ENCODE data around the gene DRC7.

DNA sequence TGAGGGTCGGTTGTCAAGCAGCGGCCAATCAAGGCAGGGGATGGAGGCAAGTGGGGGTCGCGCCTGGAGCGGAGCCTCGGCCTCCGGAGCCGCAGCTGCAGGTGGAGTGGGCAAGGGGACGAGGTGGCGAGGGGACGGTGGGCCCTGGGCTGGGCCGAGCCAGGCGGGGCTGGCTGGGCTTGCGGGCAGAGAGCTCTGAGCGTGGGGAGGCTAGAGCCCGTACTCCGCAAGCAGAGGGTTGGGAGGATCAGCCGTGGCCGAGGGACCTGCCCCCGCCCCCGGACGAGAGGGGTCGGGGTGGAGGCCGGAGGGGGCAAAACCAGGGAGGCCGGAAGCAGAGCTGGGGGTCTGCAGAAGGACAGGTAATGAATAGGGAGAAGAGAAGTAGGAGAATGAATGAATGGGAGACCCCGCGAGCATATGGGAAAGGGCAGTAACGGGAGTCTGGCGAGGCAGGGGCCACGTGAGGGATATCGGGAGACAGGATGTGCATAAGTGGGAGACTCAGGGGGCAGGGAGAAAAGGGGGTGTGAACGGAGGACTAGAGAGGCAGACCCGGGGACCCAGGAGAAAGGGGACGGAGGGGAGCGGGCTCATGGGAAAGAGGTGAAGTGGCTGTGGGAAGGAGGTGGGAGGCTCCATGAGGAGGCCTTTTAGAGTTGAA lies 41.3 kb downstream of the DRC7 start, which contains the start of gene KATNB1:
- TF ChIP-seq TAF1 (IDR thresholded peaks at IDR 0.05; ENCODE audit: borderline replicate concordance, low read depth, low read length): no peak
- TF ChIP-seq, protein P1, sequence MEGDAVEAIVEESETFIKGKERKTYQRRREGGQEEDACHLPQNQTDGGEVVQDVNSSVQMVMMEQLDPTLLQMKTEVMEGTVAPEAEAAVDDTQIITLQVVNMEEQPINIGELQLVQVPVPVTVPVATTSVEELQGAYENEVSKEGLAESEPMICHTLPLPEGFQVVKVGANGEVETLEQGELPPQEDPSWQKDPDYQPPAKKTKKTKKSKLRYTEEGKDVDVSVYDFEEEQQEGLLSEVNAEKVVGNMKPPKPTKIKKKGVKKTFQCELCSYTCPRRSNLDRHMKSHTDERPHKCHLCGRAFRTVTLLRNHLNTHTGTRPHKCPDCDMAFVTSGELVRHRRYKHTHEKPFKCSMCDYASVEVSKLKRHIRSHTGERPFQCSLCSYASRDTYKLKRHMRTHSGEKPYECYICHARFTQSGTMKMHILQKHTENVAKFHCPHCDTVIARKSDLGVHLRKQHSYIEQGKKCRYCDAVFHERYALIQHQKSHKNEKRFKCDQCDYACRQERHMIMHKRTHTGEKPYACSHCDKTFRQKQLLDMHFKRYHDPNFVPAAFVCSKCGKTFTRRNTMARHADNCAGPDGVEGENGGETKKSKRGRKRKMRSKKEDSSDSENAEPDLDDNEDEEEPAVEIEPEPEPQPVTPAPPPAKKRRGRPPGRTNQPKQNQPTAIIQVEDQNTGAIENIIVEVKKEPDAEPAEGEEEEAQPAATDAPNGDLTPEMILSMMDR (IDR thresholded peaks at IDR 0.05): no peak
- no peak for TF ChIP-seq EP300 (IDR thresholded peaks at IDR 0.05; ENCODE audit: borderline replicate concordance in 1 of 2, low read depth in 1 of 2, low read length in 1 of 2)
- TF ChIP-seq, protein P2, sequence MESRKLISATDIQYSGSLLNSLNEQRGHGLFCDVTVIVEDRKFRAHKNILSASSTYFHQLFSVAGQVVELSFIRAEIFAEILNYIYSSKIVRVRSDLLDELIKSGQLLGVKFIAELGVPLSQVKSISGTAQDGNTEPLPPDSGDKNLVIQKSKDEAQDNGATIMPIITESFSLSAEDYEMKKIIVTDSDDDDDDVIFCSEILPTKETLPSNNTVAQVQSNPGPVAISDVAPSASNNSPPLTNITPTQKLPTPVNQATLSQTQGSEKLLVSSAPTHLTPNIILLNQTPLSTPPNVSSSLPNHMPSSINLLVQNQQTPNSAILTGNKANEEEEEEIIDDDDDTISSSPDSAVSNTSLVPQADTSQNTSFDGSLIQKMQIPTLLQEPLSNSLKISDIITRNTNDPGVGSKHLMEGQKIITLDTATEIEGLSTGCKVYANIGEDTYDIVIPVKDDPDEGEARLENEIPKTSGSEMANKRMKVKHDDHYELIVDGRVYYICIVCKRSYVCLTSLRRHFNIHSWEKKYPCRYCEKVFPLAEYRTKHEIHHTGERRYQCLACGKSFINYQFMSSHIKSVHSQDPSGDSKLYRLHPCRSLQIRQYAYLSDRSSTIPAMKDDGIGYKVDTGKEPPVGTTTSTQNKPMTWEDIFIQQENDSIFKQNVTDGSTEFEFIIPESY (IDR thresholded peaks at IDR 0.05; ENCODE audit: borderline replicate concordance, low read depth): no peak
- no peak for TF ChIP-seq RAD21 (IDR thresholded peaks at IDR 0.05; ENCODE audit: low read length)
- TF ChIP-seq, protein P3, sequence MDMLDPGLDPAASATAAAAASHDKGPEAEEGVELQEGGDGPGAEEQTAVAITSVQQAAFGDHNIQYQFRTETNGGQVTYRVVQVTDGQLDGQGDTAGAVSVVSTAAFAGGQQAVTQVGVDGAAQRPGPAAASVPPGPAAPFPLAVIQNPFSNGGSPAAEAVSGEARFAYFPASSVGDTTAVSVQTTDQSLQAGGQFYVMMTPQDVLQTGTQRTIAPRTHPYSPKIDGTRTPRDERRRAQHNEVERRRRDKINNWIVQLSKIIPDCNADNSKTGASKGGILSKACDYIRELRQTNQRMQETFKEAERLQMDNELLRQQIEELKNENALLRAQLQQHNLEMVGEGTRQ (IDR thresholded peaks at IDR 0.05; ENCODE audit: borderline replicate concordance, low read depth, low read length): no peak
- no peak for TF ChIP-seq POLR2AphosphoS5 (IDR thresholded peaks at IDR 0.05; ENCODE audit: low read depth, low read length)
- TF ChIP-seq GABPA (IDR thresholded peaks at IDR 0.05; ENCODE audit: low read depth): no peak
- TF ChIP-seq MXI1 (IDR thresholded peaks at IDR 0.05; ENCODE audit: low read depth, low read length): peak; percentile 61
